Measurements from ENCODE around the gene ISOC2.
"Not testable (repeated sequence)": the region's sequence is repeated elsewhere in the genome, so short reads cannot be mapped to it uniquely, and the experiment has no call there.

The ISOC2 gene

DNA sequence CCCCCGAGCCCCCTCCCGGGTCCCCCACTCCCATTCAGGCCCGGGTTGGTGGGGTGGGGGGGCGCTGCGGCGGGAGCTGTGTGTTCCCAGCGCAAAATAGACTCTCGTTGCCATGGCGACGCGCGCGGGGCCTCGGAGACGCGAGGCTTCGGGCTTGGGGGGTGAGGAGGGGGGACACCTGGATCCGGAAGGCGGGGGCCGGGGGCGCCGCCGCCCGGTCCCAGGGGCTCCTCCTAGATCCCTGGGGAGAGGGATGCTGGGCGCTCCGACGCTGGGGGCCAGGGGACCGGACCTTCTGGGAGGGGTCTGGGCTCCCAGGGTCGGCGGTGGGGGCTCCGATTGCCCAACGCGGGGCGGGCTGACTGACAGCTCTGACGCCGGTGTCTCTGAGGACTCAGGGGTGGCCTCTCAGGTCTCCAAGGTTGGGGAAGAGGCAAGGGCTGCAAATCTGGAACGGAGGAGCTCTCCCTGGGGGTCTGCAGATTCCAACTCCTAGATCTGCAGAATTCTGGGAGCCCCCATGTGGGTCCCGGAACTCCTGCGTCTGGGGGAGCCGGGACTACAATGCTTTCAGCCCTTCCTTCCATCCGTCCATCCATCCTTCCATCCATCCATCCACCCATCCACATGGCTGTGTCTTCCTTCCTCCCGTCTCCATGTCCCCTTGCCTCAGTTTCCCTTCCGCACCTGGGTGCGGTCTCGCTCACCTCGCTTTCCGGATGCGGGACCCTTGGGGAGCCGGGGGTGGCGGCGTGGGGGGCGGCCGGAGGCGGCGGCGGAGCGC lies 9.3 kb downstream of the ISOC2 start:
- Mint-ChIP-seq H3K4me1 (ENCODE audit: low read depth) (peaks cover 14% of the 10 kb centered on the region), H3K4me3 (no peak overlapping the region), H3K27ac (no peak overlapping the region), H3K27me3 (peaks cover 39% of the 10 kb centered on the region), H3K9me3 (no peaks in the 10 kb centered on the region), H3K36me3 (ENCODE audit: low read depth) (peaks cover 44% of the 10 kb centered on the region)
- intact Hi-C loops (cut with micrococcal nuclease) = no loop called here

DNA sequence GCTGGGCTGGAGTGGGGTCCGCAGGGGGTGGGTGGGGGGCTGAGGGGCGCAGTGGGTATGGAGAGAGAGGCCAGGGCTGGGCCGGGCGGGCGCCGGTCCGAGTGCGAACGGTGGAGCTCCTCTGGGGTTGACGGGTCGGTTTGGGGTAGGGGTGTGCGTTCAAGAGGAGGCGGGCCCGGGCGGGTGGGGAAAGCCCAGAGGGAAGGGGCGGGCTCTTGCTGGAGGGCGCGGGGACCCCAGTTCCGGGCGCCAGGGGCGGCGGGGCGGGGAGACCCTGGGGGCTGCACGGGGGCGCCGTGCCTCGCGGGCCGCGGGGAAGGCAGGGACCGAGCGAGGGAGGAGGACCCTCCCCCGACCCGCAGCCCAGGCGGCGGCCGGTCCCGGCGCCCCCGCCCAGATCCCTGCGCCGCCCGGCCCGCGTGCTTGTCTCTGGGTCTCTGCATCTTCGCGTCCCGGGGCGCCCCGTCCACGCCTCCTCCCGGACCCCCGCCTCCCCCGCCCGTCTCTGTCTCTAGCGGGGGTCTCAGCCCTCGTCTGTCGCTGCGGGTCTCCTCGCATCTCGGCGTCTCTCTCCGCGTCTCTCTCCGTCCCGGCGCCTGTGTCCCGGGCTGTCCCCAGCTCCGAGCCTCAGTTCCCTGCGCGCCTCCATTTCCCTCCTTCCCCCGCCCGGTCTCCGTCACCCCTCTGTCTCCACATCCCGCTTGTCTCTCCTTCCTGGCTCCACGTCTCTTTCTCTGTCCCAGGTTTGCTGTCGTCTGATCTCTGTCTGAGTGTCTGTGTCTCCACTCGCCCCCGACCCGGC lies 10.1 kb downstream of the ISOC2 start:
- Mint-ChIP-seq H3K27me3 (peaks cover 41% of the 10 kb centered on the region), H3K4me3 (peak overlapping the region; percentile 45), H3K9me3 (no peaks in the 10 kb centered on the region), H3K27ac (no peak overlapping the region), H3K4me1 (ENCODE audit: low read depth) (peaks cover 14% of the 10 kb centered on the region), H3K36me3 (ENCODE audit: low read depth) (peaks cover 37% of the 10 kb centered on the region)
- intact Hi-C loops (cut with micrococcal nuclease) = no loop called here

DNA sequence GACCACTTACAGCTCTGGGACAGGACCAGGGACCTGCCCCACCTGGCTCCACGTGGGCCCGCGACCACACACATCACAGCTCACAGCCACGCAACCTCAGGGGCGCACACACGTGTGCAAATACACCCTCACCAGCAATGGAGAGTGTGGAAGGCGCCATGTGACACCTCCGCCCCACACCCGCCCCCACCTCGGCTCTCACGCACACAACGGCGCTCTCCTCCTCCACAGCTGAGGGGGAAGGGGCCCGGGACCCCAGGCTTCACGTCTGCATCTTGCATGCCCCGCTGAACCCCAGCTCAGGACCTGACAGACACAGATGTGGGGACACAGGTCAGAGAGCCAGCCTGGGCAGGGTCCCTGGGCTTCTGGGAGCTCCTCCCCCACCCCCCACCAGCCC lies 12.0 kb downstream of the ISOC2 start:
- intact Hi-C loops (cut with micrococcal nuclease) = no loop called here
- Mint-ChIP-seq H3K27me3 (peaks cover 54% of the 10 kb centered on the region), H3K36me3 (ENCODE audit: low read depth) (peaks cover 18% of the 10 kb centered on the region), H3K4me1 (ENCODE audit: low read depth) (peaks cover 5% of the 10 kb centered on the region), H3K4me3 (no peak overlapping the region), H3K9me3 (no peaks in the 10 kb centered on the region), H3K27ac (no peak overlapping the region)

DNA sequence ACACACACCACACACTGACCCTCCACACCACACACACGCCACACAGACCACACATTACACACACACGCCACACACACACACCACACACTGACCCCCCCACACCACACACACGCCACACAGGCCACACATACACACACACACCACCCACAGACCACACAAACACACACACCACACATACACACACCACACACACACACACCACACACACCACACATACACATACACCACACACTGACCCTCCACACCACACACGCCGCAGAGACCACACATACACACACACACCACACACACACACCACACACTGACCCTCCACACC lies 13.3 kb downstream of the ISOC2 start:
- H3K4me3 Mint-ChIP-seq; H3K4me1 Mint-ChIP-seq (ENCODE audit: low read depth); H3K36me3 Mint-ChIP-seq (ENCODE audit: low read depth); H3K27ac Mint-ChIP-seq; H3K9me3 Mint-ChIP-seq; intact Hi-C loops (cut with micrococcal nuclease): not testable (repeated sequence)
- peaks cover 55% of the 10 kb centered on the region for H3K27me3 Mint-ChIP-seq

GRCh38 chr19:55447421-55448174 lies 13.8 kb downstream of the ISOC2 start:
- Mint-ChIP-seq H3K4me3 (no peak overlapping the region), H3K36me3 (ENCODE audit: low read depth) (no peaks in the 10 kb centered on the region), H3K27me3 (peaks cover 55% of the 10 kb centered on the region), H3K4me1 (ENCODE audit: low read depth) (peaks cover 12% of the 10 kb centered on the region), H3K27ac (no peak overlapping the region), H3K9me3 (no peaks in the 10 kb centered on the region)
- intact Hi-C loops (cut with micrococcal nuclease) = no loop called here

GRCh38 chr19:55446060-55446459 lies 15.4 kb downstream of the ISOC2 start:
- H3K4me3 Mint-ChIP-seq = no peak overlapping the region
- peaks cover 56% of the 10 kb centered on the region for H3K27me3 Mint-ChIP-seq
- H3K36me3 Mint-ChIP-seq (ENCODE audit: low read depth) = no peaks in the 10 kb centered on the region
- H3K27ac Mint-ChIP-seq = no peak overlapping the region
- peaks cover 17% of the 10 kb centered on the region for H3K4me1 Mint-ChIP-seq (ENCODE audit: low read depth)
- intact Hi-C loops (cut with micrococcal nuclease) = no loop called here
- no peaks in the 10 kb centered on the region for H3K9me3 Mint-ChIP-seq

- intact Hi-C loops (cut with micrococcal nuclease) = no loop called here
- Mint-ChIP-seq H3K27ac (no peak overlapping the region), H3K27me3 (peaks cover 59% of the 10 kb centered on the region)
These were observed 16.8 kb downstream of the ISOC2 start for GRCh38 chr19:55444646-55445045.

DNA sequence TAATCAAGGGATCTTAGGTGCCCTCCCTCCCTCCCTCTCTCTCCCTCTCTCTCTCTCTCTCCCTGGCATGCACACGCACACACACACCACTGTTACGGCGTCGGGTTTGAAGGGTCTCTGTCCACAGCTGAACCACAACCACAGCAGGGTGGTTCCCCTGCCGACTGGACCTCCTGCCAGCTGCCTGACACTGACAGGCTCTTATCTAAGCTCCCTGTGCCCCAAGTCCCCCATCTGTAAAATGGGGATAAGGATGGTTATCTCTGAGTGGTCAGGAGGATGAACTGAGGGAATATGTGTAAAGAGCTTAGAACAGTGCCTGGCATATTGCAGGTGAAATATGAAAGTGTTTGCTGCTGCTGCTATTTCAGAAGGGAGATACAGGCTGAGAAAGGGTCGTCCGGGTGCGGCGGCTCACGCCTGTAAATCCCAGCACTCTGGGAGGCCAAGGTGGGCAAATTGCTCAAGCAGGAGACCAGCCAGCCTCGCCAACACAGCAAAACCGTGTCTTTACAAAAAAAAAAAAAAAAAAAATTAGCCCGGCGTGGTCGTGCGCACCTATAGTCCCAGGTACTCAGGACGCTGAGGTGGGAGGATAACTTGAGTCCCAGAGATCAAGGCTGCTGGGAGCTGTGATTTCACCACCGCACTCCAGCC lies 17.5 kb downstream of the ISOC2 start:
- H3K27ac Mint-ChIP-seq = no peak overlapping the region
- H3K4me3 Mint-ChIP-seq = no peak overlapping the region
- no peaks in the 10 kb centered on the region for H3K36me3 Mint-ChIP-seq (ENCODE audit: low read depth)
- H3K27me3 Mint-ChIP-seq = peaks cover 66% of the 10 kb centered on the region
- intact Hi-C loops (cut with micrococcal nuclease) = no loop called here
- H3K4me1 Mint-ChIP-seq (ENCODE audit: low read depth) = peaks cover 36% of the 10 kb centered on the region
- no peaks in the 10 kb centered on the region for H3K9me3 Mint-ChIP-seq

More at GRCh38 chr19:55444646-55445045, 16.8 kb downstream of the ISOC2 start:
- H3K4me3 Mint-ChIP-seq = no peak overlapping the region
- H3K36me3 Mint-ChIP-seq (ENCODE audit: low read depth) = no peaks in the 10 kb centered on the region
- H3K9me3 Mint-ChIP-seq = no peaks in the 10 kb centered on the region
- peaks cover 29% of the 10 kb centered on the region for H3K4me1 Mint-ChIP-seq (ENCODE audit: low read depth)

GRCh38 chr19:55443045-55443823 lies 18.2 kb downstream of the ISOC2 start, which contains the start of gene SHISA7:
Gene SHISA7, minus strand, starts transcription at chr19:55443300. Its CDS starts 437 bp downstream, at chr19:55442863.
- intact Hi-C loops (cut with micrococcal nuclease) = no loop called here
- H3K4me3 Mint-ChIP-seq = peak within 1 kb of the TSS; percentile 39
- H3K27ac Mint-ChIP-seq = no peak within 1 kb of the TSS
- no peaks in the 10 kb centered on the region for H3K9me3 Mint-ChIP-seq
- H3K4me1 Mint-ChIP-seq (ENCODE audit: low read depth) = peaks cover 37% of the 10 kb centered on the region
- H3K27me3 Mint-ChIP-seq = peaks cover 73% of the 10 kb centered on the region
- no peaks in the 10 kb centered on the region for H3K36me3 Mint-ChIP-seq (ENCODE audit: low read depth)

GRCh38 chr19:55442372-55442961 lies 19.0 kb downstream of the ISOC2 start:
- Mint-ChIP-seq H3K9me3 (no peaks in the 10 kb centered on the region), H3K27ac (no peak overlapping the region), H3K4me3 (peak overlapping the region; percentile 39), H3K4me1 (ENCODE audit: low read depth) (peaks cover 39% of the 10 kb centered on the region), H3K27me3 (peaks cover 79% of the 10 kb centered on the region), H3K36me3 (ENCODE audit: low read depth) (no peaks in the 10 kb centered on the region)
- intact Hi-C loops (cut with micrococcal nuclease) = no loop called here

DNA sequence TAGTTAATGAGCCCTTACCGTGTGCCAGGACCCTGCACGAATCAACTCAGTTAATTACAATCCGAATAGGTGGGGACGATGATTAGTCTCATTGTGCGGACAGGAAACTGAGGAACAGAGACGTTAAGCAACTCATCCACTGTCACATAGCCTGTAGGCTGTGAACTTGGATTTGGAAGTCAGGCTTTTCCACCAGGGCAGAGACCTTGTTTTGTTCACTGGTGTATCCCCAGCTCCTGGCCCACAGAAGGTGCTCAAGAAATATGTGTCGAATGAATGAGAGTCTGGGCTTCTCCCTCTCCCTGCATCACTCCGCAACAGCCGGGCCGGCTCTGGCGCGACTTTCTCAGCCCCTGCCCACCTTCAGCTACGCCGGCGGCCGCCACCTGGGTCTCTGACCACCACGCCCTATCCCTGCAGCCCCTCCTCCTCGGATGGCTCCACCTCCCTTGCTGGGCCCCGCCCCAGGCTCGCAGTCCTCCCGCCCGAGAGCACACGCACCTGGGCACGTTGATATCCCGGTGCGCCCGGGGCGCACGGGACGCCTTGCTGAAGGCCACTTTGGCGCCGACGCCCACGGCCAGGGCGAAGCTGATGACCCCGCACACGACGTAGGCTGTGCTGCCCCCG lies 19.6 kb downstream of the ISOC2 start:
- Mint-ChIP-seq H3K27ac (peak overlapping the region; percentile 66), H3K4me3 (no peak overlapping the region), H3K27me3 (peaks cover 85% of the 10 kb centered on the region), H3K4me1 (ENCODE audit: low read depth) (peaks cover 42% of the 10 kb centered on the region), H3K9me3 (no peaks in the 10 kb centered on the region), H3K36me3 (ENCODE audit: low read depth) (no peaks in the 10 kb centered on the region)
- intact Hi-C loops (cut with micrococcal nuclease) = no loop called here

DNA sequence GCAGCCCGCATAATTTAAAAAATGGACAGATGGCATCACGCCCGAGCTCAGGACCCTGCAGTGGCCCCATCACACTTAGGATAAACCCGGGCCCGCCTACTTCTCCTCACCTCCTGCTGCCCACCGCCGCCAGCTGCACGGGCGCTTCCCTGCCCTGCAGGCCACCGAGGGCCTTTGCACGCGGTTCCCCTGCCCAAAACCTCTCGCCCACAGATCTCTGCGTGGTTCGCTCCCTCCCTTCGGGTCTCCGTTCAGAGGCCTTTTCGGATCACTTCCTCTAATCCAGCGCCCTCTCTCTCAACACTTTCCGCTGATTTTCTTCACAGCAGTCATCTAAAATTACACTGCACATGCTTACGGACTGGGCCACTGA lies 20.1 kb downstream of the ISOC2 start:
- no peaks in the 10 kb centered on the region for H3K36me3 Mint-ChIP-seq (ENCODE audit: low read depth)
- H3K4me1 Mint-ChIP-seq (ENCODE audit: low read depth) = peaks cover 42% of the 10 kb centered on the region
- H3K9me3 Mint-ChIP-seq = no peaks in the 10 kb centered on the region
- peak overlapping the region; percentile 40 for H3K4me3 Mint-ChIP-seq
- intact Hi-C loops (cut with micrococcal nuclease) = no loop called here
- H3K27ac Mint-ChIP-seq = peak overlapping the region; percentile 66
- peaks cover 87% of the 10 kb centered on the region for H3K27me3 Mint-ChIP-seq

Data from dendritic cell treated with granulocyte-macrophage colony-stimulating factor and Interleukin-4, amounts not matched to agents 40 ng/mL and 50 ng/mL, for 4 days (primary cell).